Esophagus (tissue), 2 donors: Measurements from ENCODE around the gene RUNX1. TPM values are rescaled to one million over a fixed set of nuclear protein-coding genes. Genes with fewer than 3 reads are reported as not detected.

Experiments used
- H3K27ac ChIP-seq, 2 donors: one replicate each; pipeline ENCODE4 v1.5.1; 2013; ENCODE audit warnings: low read depth in 2 of 2, mild to moderate bottlenecking in 2 of 2, inconsistent platforms in 1 of 2, low read length in 1 of 2, moderate library complexity in 1 of 2
- H3K27me3 ChIP-seq, 2 donors: one replicate each; pipeline ENCODE4 v1.6.1; 2013; ENCODE audit warnings: low read length in 2 of 2, control low read depth in 1 of 2, mild to moderate bottlenecking in 1 of 2; ENCODE audit not compliant: insufficient read depth in 2 of 2, control insufficient read depth in 1 of 2
- H3K36me3 ChIP-seq, 2 donors: one replicate each; pipeline ENCODE4 v1.6.1; 2013; ENCODE audit warnings: low read length in 1 of 2; ENCODE audit not compliant: control insufficient read depth in 2 of 2, insufficient read depth in 2 of 2
- H3K4me1 ChIP-seq, 2 donors: one replicate each; pipeline ENCODE4 v1.6.1; 2013; ENCODE audit warnings: low read length in 1 of 2; ENCODE audit not compliant: control insufficient read depth in 2 of 2, insufficient read depth in 2 of 2
- H3K4me3 ChIP-seq, 2 donors: one replicate each; pipeline ENCODE4 v1.5.1; 2013; ENCODE audit warnings: low read length in 2 of 2, mild to moderate bottlenecking in 2 of 2, low read depth in 1 of 2, moderate library complexity in 1 of 2
- H3K9me3 ChIP-seq, 2 donors: one replicate each; pipeline ENCODE4 v1.6.1; 2013; ENCODE audit warnings: mild to moderate bottlenecking in 2 of 2, low read depth in 1 of 2, low read length in 1 of 2, moderate library complexity in 1 of 2; ENCODE audit not compliant: control insufficient read depth in 2 of 2, insufficient read depth in 1 of 2
- WGBS, 2 donors: extraction: QIAGEN DNeasy Blood & Tissue Kit; methylation state at CpG; one replicate each; pipeline ENCODE4 v1.1.7; 2013; 5-methylcytosine and 5-hydroxymethylcytosine counted together
- polyA plus RNA-seq, 2 donors: library from polyadenylated mRNA; stranded (reverse); fragments of 200-250 nt; gene quantifications; one replicate each; pipeline ENCODE4 v1.2.3, GENCODE V29; 2013
- donor health status: healthy with polysubstance abuse.
- donor health status: Bipolar disorder and iron deficiency.

RUNX1 gene
- polyA plus RNA-seq, 2 donors = 4.4 to 6.4 TPM

DNA sequence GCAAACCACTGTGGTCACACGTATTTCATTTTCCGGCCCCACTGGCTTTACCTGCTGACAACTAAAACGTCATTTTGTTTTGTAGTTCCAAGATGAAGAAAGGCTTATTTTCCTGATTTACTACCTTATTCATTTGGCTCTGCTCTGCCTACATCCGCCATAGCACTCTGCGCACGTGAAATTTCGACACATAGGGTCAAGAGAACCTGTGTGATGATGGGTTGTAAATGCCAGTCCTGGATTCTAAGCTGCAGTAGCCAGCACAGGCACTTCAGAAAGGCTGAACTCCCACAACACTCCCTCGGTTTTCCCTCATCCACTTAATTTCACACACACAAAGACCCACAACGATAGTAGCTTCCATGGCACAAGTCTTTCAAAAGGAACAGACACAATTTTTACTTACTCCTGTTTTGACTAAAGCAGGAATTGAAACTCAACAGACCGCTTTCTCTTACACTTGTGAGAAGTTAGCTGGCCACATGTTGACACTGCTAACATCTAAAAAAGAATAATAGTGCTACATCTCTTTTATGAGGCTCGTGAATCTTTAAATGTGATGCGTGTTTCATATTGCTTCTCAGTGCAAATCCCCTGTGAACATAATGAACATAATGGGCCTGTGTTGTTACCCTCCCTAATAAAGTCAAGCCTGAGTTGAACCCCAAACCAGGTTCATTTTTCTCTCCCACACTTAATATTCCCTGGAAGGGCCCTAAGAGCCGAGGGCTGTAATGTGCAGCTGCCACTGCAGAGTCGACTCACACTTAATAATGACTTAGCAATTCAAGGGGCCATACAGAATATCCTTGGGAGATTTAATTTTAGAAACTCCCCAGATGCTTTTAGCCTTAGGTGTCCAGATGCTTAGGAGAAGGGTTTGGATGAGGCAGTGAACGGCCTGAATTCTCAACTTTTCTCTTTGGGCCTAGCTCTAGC, 1.5 kb upstream of the RUNX1 start:
- 75 to 80% methylated on average over 15 of the region's 15 CpGs for WGBS, 2 donors
- peak overlapping the region in 1 of 2 donors; percentile 14 for H3K27ac ChIP-seq
- no peaks in the 10 kb centered on the region for H3K27me3 ChIP-seq
- H3K36me3 ChIP-seq = no peaks in the 10 kb centered on the region
- H3K4me3 ChIP-seq = no peak overlapping the region
- peaks cover 0 to 8% of the 10 kb centered on the region in 2 donors for H3K4me1 ChIP-seq
- H3K9me3 ChIP-seq = no peaks in the 10 kb centered on the region

DNA sequence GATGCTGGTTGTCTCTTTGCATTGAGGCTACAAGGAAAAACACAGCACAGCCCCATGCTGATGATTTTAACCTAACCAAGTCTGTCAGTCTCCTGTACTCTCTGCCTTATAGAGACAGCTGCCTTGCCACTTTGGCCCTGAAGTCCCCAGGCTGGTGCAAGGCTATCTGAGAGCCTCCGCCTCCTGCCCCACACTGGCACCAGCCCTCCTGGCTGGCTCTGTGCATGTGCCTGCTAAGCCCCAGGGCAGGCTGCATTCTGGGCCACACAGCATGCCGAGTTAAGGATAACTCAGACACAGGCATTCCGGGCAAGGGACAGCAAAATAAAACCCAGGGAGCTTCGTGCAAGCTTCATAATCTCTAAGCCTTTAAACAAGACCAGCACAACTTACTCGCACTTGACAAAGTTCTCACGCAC, 910 bp downstream of the RUNX1 start:
- WGBS, 2 donors = 41% methylated on average over 6 of the region's 6 CpGs
- H3K4me3 ChIP-seq = peak overlapping the region; percentile 27 to 28

DNA sequence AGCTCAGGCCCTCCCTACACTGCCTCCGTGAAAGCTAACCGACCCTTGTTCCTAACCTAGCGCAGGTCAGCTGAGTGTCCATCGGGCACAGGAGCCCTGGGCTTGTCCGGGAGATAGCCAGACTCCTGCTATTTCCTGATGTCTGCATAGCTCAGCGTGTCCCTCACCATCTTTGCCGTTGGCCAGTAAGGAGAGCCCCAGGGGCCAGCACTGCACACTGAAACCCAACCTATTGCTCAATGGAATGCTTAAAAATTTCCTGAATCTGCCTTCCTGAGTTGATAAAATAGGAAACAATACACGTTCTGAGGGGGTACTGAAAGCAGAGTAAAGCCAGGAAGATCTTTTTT, 2.2 kb downstream of the RUNX1 start:
- Histone ChIP-seq H3K4me1 (peaks cover 0 to 8% of the 10 kb centered on the region in 2 donors), H3K4me3 (peak overlapping the region in 1 of 2 donors; percentile 23), H3K36me3 (no peaks in the 10 kb centered on the region), H3K27ac (peak overlapping the region; percentile 58 to 76), H3K27me3 (no peaks in the 10 kb centered on the region), H3K9me3 (no peaks in the 10 kb centered on the region)
- WGBS, 2 donors = 46 to 50% methylated on average over 8 of the region's 8 CpGs

More for the DNA sequence above, 910 bp downstream of the RUNX1 start:
- Histone ChIP-seq H3K27me3 (no peaks in the 10 kb centered on the region), H3K4me1 (peaks cover 0 to 8% of the 10 kb centered on the region in 2 donors), H3K27ac (peak overlapping the region; percentile 58 to 62), H3K36me3 (no peaks in the 10 kb centered on the region), H3K9me3 (no peaks in the 10 kb centered on the region)

GRCh38 chr21:35046263-35046624, 2.9 kb downstream of the RUNX1 start:
- Histone ChIP-seq H3K27ac (peak overlapping the region; percentile 2 to 23), H3K27me3 (no peaks in the 10 kb centered on the region), H3K36me3 (no peaks in the 10 kb centered on the region), H3K9me3 (no peaks in the 10 kb centered on the region), H3K4me1 (peaks cover 0 to 8% of the 10 kb centered on the region in 2 donors), H3K4me3 (no peak overlapping the region)
- WGBS, 2 donors = 74 to 78% methylated on average over 6 of the region's 6 CpGs

DNA sequence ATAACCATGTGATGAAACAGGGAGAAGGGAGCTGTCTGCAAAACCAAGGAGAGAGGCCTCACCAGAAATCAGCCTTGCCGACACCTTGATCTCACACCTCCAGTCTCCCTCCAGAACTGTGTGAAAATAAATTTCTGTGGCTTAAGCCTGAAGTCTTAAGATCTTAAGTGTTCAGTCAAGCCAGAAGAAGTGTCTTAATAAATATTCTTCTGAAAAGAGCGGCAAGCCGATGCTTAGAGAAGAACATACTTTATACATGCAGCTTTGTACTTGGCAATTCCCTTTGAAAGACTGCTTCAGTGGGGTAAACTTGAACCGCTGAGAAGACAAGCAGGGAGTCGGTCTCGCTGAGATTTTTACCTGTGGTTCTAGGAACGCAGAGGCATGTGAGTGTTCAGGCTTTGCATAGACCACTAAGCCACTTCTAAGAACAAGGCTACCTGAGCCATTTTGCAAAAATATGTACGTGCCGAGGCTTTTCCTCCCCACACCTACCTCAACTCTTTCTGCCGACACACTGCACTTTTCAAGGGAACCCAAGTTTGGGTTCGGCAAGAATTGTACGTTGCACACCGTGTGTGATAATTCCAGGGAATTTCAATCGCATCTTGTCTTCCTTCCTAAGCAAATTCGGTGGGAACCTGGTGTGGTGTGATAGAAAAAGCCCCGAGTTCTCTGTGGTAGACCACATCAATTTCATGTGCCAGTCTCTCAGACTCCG, 3.4 kb downstream of the RUNX1 start:
- H3K4me3 ChIP-seq = no peak overlapping the region
- H3K9me3 ChIP-seq = no peaks in the 10 kb centered on the region
- H3K27ac ChIP-seq = peak overlapping the region; percentile 2 to 23
- no peaks in the 10 kb centered on the region for H3K36me3 ChIP-seq
- no peaks in the 10 kb centered on the region for H3K27me3 ChIP-seq
- peaks cover 0 to 8% of the 10 kb centered on the region in 2 donors for H3K4me1 ChIP-seq
- 77 to 81% methylated on average over 17 of the region's 17 CpGs for WGBS, 2 donors

DNA sequence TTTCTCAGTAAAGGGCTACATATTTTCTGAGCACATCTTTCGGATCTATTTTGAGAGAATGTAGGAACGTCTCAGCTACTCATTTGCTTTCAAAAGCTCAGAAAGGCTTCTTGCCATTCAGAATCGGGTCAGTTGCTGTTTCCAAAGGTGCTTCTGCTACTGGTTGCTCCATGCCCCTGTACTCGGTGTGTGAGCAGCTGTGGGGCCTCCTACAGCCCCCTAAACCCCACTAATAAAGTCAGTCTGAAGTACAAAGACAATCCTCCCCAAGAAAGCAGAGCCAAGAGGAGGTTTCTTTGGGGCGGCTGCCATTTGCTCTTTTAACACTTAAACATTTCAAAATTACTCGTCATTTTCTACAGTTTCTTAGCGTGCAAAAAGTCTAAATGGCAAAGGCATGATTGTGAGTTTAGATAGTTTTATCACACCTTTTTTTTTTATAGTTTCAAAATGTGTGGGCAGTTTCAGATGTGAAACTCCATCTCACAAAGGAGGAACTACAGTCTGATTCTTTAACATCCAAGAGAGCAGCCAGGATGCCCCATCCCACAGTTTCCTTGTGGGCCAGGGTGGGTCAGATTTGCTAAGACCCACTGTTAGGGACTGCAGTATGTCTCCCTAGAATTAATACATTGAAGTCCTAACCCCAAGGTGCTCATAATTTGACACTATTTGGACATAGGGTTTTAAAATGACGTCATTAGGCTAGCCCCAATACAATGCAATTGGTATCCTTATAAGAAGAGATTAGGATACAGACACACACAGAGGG, 4.1 kb downstream of the RUNX1 start:
- WGBS, 2 donors = 79 to 80% methylated on average over 8 of the region's 8 CpGs
- no peak overlapping the region for H3K4me3 ChIP-seq

GRCh38 chr21:35044128-35044527, 5.0 kb downstream of the RUNX1 start:
- H3K9me3 ChIP-seq = no peaks in the 10 kb centered on the region
- no peaks in the 10 kb centered on the region for H3K36me3 ChIP-seq
- peaks cover 0 to 8% of the 10 kb centered on the region in 2 donors for H3K4me1 ChIP-seq
- no peak overlapping the region for H3K4me3 ChIP-seq
- no peak overlapping the region for H3K27ac ChIP-seq
- H3K27me3 ChIP-seq = no peaks in the 10 kb centered on the region
- WGBS, 2 donors = 85 to 90% methylated on average over 3 of the region's 3 CpGs

More for the DNA sequence above, 4.1 kb downstream of the RUNX1 start:
- H3K27ac ChIP-seq = no peak overlapping the region
- no peaks in the 10 kb centered on the region for H3K27me3 ChIP-seq
- peaks cover 0 to 8% of the 10 kb centered on the region in 2 donors for H3K4me1 ChIP-seq
- no peaks in the 10 kb centered on the region for H3K9me3 ChIP-seq
- H3K36me3 ChIP-seq = no peaks in the 10 kb centered on the region

GRCh38 chr21:35043549-35043948, 5.6 kb downstream of the RUNX1 start:
- H3K4me3 ChIP-seq = no peak overlapping the region
- no peaks in the 10 kb centered on the region for H3K36me3 ChIP-seq
- no peak overlapping the region for H3K27ac ChIP-seq
- H3K27me3 ChIP-seq = no peaks in the 10 kb centered on the region
- H3K4me1 ChIP-seq = peaks cover 0 to 9% of the 10 kb centered on the region in 2 donors
- H3K9me3 ChIP-seq = no peaks in the 10 kb centered on the region

DNA sequence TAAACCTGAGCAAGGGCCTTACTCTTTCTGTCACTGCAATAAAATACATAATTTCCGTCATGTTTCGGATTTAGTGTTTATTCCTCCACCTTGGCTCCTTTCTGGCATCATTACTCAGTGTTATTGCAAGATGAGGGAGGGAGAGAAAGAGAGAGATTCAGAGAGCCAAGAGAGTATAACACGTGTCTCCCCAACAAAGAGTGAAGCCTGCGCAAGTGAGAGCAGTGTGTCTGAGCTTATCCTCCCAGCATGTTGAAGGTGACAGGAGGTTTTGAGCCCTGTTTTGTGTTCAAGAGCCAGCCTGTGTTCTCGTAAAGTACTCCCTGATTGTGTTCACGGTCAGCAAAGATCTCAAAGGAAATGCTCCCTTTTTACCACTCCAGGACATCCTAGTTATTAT, 6.3 kb downstream of the RUNX1 start:
- H3K27ac ChIP-seq = no peak overlapping the region
- no peaks in the 10 kb centered on the region for H3K36me3 ChIP-seq
- no peaks in the 10 kb centered on the region for H3K27me3 ChIP-seq
- peaks cover 0 to 6% of the 10 kb centered on the region in 2 donors for H3K4me1 ChIP-seq
- 85 to 91% methylated on average over 6 of the region's 6 CpGs for WGBS, 2 donors
- H3K9me3 ChIP-seq = no peaks in the 10 kb centered on the region
- no peak overlapping the region for H3K4me3 ChIP-seq
